Nephron progenitor cell (in vitro differentiated cells): ENCODE results near the gene SLC30A7.

Source experiments
- DNase-seq: peaks from one replicate; pipeline ENCODE4 v3.0.0; 2021
- H3K27ac Mint-ChIP-seq: 2 replicates; pipeline ENCODE4 v1.8.0; 2021; ENCODE audit warnings: mild to moderate bottlenecking, moderate library complexity, mixed read lengths
- H3K27me3 Mint-ChIP-seq: 2 replicates; pipeline ENCODE4 v1.8.0; 2021; ENCODE audit warnings: mild to moderate bottlenecking, low read depth, mixed read lengths; ENCODE audit not compliant: poor library complexity
- H3K36me3 Mint-ChIP-seq: 2 replicates; pipeline ENCODE4 v1.8.0; 2021; ENCODE audit warnings: low read depth, mixed read lengths
- H3K4me1 Mint-ChIP-seq: 2 replicates; pipeline ENCODE4 v1.8.0; 2021; ENCODE audit warnings: mixed read lengths
- H3K4me3 Mint-ChIP-seq: 2 replicates; pipeline ENCODE4 v1.8.0; 2021; ENCODE audit warnings: mild to moderate bottlenecking, moderate library complexity, mixed read lengths
- H3K9me3 Mint-ChIP-seq: 2 replicates; pipeline ENCODE4 v1.8.0; 2021; ENCODE audit warnings: mild to moderate bottlenecking, moderate library complexity, mixed read lengths
- TF ChIP-seq, protein P1 (sequence below): fragments of 200-600 bp; sonication (generic); IDR thresholded peaks from 2 replicates; pipeline ENCODE4 v1.5.0; 2021; ENCODE audit warnings: antibody characterized with exemption

SLC30A7 gene

GRCh38 chr1:100998426-100998825, 102.5 kb downstream of the SLC30A7 start:
- H3K36me3 Mint-ChIP-seq, result peaks cover 38% of the 10 kb centered on the region
- H3K4me1 Mint-ChIP-seq, result no peaks in the 10 kb centered on the region
- no peak overlapping the region for H3K27ac Mint-ChIP-seq
- no peaks in the 10 kb centered on the region for H3K9me3 Mint-ChIP-seq
- no peak for DNase-seq
- TF ChIP-seq, protein P1, sequence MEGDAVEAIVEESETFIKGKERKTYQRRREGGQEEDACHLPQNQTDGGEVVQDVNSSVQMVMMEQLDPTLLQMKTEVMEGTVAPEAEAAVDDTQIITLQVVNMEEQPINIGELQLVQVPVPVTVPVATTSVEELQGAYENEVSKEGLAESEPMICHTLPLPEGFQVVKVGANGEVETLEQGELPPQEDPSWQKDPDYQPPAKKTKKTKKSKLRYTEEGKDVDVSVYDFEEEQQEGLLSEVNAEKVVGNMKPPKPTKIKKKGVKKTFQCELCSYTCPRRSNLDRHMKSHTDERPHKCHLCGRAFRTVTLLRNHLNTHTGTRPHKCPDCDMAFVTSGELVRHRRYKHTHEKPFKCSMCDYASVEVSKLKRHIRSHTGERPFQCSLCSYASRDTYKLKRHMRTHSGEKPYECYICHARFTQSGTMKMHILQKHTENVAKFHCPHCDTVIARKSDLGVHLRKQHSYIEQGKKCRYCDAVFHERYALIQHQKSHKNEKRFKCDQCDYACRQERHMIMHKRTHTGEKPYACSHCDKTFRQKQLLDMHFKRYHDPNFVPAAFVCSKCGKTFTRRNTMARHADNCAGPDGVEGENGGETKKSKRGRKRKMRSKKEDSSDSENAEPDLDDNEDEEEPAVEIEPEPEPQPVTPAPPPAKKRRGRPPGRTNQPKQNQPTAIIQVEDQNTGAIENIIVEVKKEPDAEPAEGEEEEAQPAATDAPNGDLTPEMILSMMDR, result no peak
- no peaks in the 10 kb centered on the region for H3K27me3 Mint-ChIP-seq
- no peak overlapping the region for H3K4me3 Mint-ChIP-seq

DNA sequence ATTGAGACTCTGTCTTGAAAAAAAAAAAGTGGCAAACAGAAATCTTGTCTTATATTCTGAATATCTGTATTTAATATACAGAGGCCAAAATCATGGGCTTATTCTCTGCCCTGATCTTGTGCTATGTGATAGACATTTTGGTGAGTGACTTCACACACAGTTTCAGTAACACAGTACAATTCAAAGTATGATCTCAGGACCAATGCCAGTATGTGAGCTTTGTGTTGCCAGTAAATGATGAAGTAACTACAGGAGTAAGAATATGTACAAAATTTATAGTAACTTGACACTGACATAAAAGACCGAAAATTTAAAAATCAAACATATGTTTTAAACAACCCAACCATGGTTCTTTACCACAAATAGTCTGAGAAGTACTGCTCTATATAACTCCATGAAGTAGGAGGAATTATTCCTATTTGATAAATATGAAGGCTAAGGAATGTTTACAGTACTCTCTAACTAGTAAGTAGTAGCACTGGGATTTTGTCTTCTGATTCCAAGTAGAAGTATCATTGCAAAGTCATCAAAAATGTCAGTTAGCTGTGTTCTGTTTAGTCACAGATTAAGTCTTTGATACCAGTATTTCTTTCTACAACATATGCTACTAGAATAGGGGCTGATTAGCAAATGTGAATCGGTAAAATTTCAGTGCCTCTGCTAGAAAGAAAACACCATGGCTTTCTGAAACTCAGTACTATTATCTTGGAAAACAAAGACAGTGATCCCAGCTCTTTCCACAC, 104.4 kb downstream of the SLC30A7 start:
- Mint-ChIP-seq H3K36me3 (peaks cover 33% of the 10 kb centered on the region), H3K9me3 (no peaks in the 10 kb centered on the region), H3K27ac (peak overlapping the region; percentile 23), H3K4me1 (no peaks in the 10 kb centered on the region), H3K27me3 (no peaks in the 10 kb centered on the region), H3K4me3 (no peak overlapping the region)
- TF ChIP-seq, protein P1, result no peak
- no peak for DNase-seq

GRCh38 chr1:101002551-101002950, 106.7 kb downstream of the SLC30A7 start:
- no peaks in the 10 kb centered on the region for H3K9me3 Mint-ChIP-seq
- no peaks in the 10 kb centered on the region for H3K4me1 Mint-ChIP-seq
- no peak overlapping the region for H3K4me3 Mint-ChIP-seq
- H3K36me3 Mint-ChIP-seq, result peaks cover 28% of the 10 kb centered on the region
- peak overlapping the region; percentile 43 for H3K27ac Mint-ChIP-seq
- DNase-seq, result no peak
- TF ChIP-seq, protein P1, result no peak
- no peaks in the 10 kb centered on the region for H3K27me3 Mint-ChIP-seq

- Mint-ChIP-seq H3K27ac (no peak overlapping the region), H3K9me3 (no peaks in the 10 kb centered on the region), H3K36me3 (peaks cover 29% of the 10 kb centered on the region), H3K4me1 (no peaks in the 10 kb centered on the region), H3K4me3 (no peak overlapping the region), H3K27me3 (no peaks in the 10 kb centered on the region)
- DNase-seq, result no peak
- TF ChIP-seq, protein P1, result no peak
Measured at GRCh38 chr1:101003012-101003650, 107.2 kb downstream of the SLC30A7 start.

GRCh38 chr1:101004061-101004460, 108.2 kb downstream of the SLC30A7 start:
- H3K4me3 Mint-ChIP-seq, result no peak overlapping the region
- no peak for DNase-seq
- TF ChIP-seq, protein P1, result no peak
- H3K27me3 Mint-ChIP-seq, result no peaks in the 10 kb centered on the region
- peaks cover 34% of the 10 kb centered on the region for H3K36me3 Mint-ChIP-seq
- H3K27ac Mint-ChIP-seq, result no peak overlapping the region
- H3K9me3 Mint-ChIP-seq, result no peaks in the 10 kb centered on the region
- no peaks in the 10 kb centered on the region for H3K4me1 Mint-ChIP-seq
